Activated CD4-positive, alpha-beta memory T cell treated with anti-CD3 and anti-CD28 coated beads for 36 hours (primary cell): ENCODE results near the gene EIF3B. TPM values are rescaled to one million over a fixed set of nuclear protein-coding genes. Genes with fewer than 3 reads are reported as not detected.
"Not testable (repeated sequence)": the region's sequence is repeated elsewhere in the genome, so short reads cannot be mapped to it uniquely, and the experiment has no call there.

Experiments used
- CTCF ChIA-PET: fragments of 350-600 bp; sonication (Branson Sonifier 250); formaldehyde crosslinking; loops from one replicate; lab custom pipeline; 2021; ENCODE audit warnings: antibody characterized with exemption, inconsistent platforms; lab: Charles Lee
- POLR2A ChIA-PET: fragments of 350-600 bp; sonication (Branson Sonifier 250); formaldehyde crosslinking; loops from one replicate; lab custom pipeline; 2021; ENCODE audit warnings: antibody characterized with exemption; lab: Charles Lee
- DNase-seq: peaks from one replicate; pipeline ENCODE4 v3.0.0-alpha.2; 2020
- H3K27ac Mint-ChIP-seq: one replicate; pipeline ENCODE4 v1.8.0; 2021; ENCODE audit warnings: mixed read lengths
- H3K27me3 Mint-ChIP-seq: one replicate; pipeline ENCODE4 v1.8.0; 2021; ENCODE audit warnings: mixed read lengths
- H3K36me3 Mint-ChIP-seq: one replicate; pipeline ENCODE4 v1.8.0; 2021; ENCODE audit warnings: mixed read lengths
- H3K4me1 Mint-ChIP-seq: one replicate; pipeline ENCODE4 v1.8.0; 2021; ENCODE audit warnings: low read depth, mixed read lengths
- H3K4me3 Mint-ChIP-seq: one replicate; pipeline ENCODE4 v1.8.0; 2021; ENCODE audit warnings: mild to moderate bottlenecking, mixed read lengths
- H3K9me3 Mint-ChIP-seq: one replicate; pipeline ENCODE4 v1.8.0; 2021; ENCODE audit warnings: mixed read lengths
- intact Hi-C: fragments of 100-400 bp; cut with micrococcal nuclease; formaldehyde crosslinking; loops from one replicate; pipeline ENCODE4 v1.15.1; 2023
- total RNA-seq, 2 experiments: library from RNA; stranded (reverse); gene quantifications; one replicate each; pipeline ENCODE4 v1.2.3, GENCODE V29; 2021

Gene EIF3B
- total RNA-seq, 2 experiments from 2014 or later, result 179 to 182 TPM

DNA sequence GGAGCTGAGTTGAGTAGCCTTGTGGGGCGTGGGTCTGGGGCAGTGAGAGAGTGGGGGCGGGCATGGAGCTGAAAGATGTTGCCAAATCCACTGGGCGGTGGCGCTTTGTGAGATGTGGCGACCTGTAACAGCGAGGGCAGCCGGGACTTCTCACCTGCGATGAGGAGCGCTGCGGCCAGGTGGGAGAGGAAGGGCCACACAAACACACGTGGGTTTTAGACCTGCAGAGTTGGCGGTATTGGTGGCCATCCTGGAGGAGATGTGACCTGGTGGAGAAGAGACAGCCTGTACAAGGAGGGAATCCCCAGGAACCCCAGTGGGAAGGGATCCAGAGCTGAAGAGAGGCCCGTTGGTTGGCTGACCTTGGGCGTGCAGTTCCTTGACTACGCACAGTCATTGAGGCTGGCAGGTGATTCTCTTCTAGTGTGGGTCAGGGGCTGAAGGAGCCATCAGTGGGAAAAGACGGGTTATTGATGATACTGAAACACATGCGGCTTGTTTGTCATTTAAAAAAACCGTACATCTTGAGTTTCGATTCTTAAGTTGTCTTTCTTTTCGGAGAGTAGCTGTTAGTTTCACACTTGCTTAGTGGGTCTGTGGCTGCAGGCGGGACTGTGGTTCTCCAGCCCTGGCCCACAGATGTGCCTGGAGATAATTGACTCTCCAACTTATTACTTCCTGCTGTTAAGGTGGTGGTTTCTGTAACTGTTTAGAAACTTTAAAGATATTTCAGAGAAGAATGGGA, 51.1 kb downstream of the EIF3B start:
- intact Hi-C loops, result loop anchor here (1.0 to 5.0 kb wide), 3 partner anchors 9 to 53 kb away; partner anchors contain the start of gene EIF3B
- peak; percentile 89 for DNase-seq
- ChIA-PET CTCF (interaction anchor here (0.9 to 5.4 kb wide), 6 partner anchors 14 to 248 kb away, joined by 3 to 46 read pairs (median 3); no protein-coding TSS in a partner anchor), POLR2A (interaction anchor here (1.2 to 1.8 kb wide), 3 partner anchors 13 to 351 kb away, joined by 3 to 9 read pairs (median 4); partner anchors contain the start of genes MRM2 and NUDT1)
- no peaks in the 10 kb centered on the region for H3K27me3 Mint-ChIP-seq
- H3K27ac Mint-ChIP-seq, result peak overlapping the region; percentile 84
- H3K9me3 Mint-ChIP-seq, result no peaks in the 10 kb centered on the region
- peak overlapping the region; percentile 73 for H3K4me3 Mint-ChIP-seq
- peaks cover 4% of the 10 kb centered on the region for H3K36me3 Mint-ChIP-seq
- peaks cover 60% of the 10 kb centered on the region for H3K4me1 Mint-ChIP-seq

DNA sequence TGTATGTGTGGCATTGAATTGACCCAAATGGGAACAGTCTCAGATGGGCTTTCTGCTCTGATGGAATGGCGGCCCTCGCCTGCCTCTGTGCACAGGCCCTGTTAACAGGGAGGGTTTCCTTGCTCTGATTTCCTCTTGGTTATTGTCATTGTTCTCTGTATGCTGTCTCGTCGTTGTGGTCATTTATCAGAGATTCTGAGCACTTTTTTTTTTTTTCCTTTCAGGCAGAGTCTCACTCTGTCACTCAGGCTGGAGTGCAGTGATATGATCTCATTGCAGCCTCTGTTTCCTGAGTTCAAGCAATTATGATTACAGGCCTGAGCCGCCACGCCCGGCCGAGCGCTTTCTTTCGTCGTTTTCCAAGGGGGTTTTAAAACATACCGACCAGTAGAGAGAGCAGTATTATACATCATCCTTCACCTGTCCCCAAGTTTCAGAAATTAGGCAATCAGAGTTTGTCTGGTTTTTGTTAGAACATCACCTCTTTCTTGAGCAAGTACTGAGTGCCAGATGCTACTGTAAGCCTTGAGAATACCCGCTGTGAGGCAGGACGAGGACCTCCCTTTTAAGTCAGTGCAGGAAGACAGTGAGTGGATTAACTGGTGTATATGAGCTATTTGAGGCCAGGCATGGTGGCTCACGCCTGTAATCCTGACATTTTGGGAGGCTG, 55.3 kb downstream of the EIF3B start:
- DNase-seq, result peak; percentile 51
- H3K4me3 Mint-ChIP-seq, result peak overlapping the region; percentile 40
- no peaks in the 10 kb centered on the region for H3K9me3 Mint-ChIP-seq
- no peaks in the 10 kb centered on the region for H3K27me3 Mint-ChIP-seq
- peaks cover 4% of the 10 kb centered on the region for H3K36me3 Mint-ChIP-seq
- H3K4me1 Mint-ChIP-seq, result peaks cover 74% of the 10 kb centered on the region
- intact Hi-C loops, result loop anchor here (5.0 kb wide), 1 partner anchor 58 kb away; the partner anchor contains the start of gene EIF3B
- H3K27ac Mint-ChIP-seq, result peak overlapping the region; percentile 77
- ChIA-PET CTCF (interaction anchor here (0.6 to 1.4 kb wide), 2 partner anchors 22 to 392 kb away, joined by 4 read pairs; no protein-coding TSS in a partner anchor), POLR2A (no interaction called here)

DNA sequence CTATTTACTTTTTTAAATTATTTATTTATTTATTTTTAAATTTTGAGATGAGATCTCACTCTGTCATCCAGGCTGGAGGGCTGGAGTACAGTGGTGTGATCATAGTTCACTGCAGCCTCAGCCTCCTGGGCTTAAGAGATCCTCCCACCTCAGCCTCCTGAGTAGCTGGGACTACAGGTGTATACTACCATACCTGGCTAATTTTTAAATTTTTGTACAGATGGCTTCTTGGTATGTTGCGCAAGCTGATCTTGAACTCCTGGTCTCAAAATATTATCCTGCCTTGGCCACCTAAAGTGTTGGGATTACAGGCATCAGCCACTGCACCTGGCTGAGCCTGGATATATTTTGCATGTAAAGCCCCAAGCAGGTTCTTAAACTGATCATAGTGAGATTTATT, 56.4 kb downstream of the EIF3B start:
- ChIA-PET CTCF (interaction anchor here (0.6 to 1.4 kb wide), 3 partner anchors 20 to 140 kb away, joined by 3 to 4 read pairs (median 3); no protein-coding TSS in a partner anchor), POLR2A (no interaction called here)
- Mint-ChIP-seq H3K4me3 (no peak overlapping the region), H3K27me3 (no peaks in the 10 kb centered on the region), H3K27ac (no peak overlapping the region), H3K9me3 (no peaks in the 10 kb centered on the region), H3K36me3 (peaks cover 4% of the 10 kb centered on the region), H3K4me1 (peaks cover 64% of the 10 kb centered on the region)
- DNase-seq, result no peak
- intact Hi-C loops, result no loop called here

DNA sequence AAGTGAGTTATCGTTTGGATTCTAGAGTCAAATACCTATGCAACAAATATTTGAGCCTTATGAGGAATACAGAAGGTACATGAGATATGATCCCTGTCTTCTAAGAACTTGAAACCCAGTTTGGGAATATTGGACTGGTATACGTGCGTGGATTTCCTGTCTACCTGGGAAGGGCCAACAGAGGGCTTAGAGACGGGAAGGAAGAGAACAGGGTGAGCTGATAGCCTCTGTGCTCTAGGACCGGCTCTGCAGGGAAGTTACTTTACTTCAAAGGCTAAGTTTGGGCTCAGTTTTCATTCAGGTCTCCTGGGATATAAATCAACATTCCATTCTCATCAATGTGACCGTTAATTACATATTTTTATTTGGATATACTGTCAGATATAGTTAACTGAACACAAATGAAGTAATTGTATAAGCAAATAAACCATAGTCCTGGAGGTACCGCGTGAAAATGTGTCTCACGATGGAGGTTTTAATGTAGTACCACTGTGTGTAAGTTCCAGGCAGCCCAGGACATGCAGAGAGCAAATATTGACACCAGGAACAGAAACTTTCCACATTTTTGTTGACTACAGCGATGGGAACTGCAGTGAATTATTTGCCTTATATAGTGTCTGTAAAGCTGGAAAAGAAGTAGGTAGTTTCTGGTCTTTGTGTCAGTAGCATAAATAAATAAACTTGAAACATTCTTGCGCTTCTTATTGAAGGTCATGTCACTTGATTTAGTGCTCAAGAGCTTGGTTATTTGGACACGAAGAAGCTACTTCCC, 57.4 kb downstream of the EIF3B start:
- POLR2A ChIA-PET, result interaction anchor here (0.7 kb wide), 1 partner anchor 96 kb away, joined by 3 read pairs; no protein-coding TSS in a partner anchor

DNA sequence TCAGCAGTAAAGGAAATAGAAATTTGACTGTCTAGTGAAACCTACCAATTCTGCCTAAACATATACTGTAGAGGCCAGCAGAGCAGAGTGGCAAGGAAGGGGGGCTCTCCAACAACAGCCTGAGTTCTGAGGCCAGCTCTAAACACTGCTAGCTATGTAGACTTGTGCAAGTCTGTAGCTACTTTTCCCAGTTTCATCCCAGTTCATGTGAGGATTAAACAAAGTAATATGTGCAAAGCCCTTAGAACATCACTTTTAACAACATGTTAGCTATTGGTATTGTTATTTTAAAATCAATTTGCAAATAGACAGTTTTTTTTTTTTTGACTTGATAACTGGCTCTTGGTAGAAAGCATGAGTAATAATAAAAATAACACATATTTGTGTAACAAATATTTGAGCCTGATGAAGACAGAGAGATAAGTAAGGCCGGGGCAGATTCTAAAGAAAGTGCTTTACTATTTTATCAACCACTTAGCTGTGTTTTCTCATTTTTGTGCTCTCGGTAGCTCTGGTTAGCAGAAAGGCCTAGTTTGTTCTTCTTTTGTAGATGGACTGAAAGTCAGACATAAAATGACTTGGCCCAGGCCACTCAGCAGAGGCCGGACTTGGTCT, 58.1 kb downstream of the EIF3B start:
- H3K27ac Mint-ChIP-seq, result no peak overlapping the region
- DNase-seq, result no peak
- H3K4me3 Mint-ChIP-seq, result no peak overlapping the region
- H3K36me3 Mint-ChIP-seq, result no peaks in the 10 kb centered on the region
- intact Hi-C loops, result no loop called here
- H3K4me1 Mint-ChIP-seq, result peaks cover 65% of the 10 kb centered on the region
- no peaks in the 10 kb centered on the region for H3K9me3 Mint-ChIP-seq
- CTCF ChIA-PET, result interaction anchor here (0.9 to 1.6 kb wide), 6 partner anchors 9 to 297 kb away, joined by 3 to 6 read pairs (median 4); no protein-coding TSS in a partner anchor
- no peaks in the 10 kb centered on the region for H3K27me3 Mint-ChIP-seq
- POLR2A ChIA-PET, result interaction anchor here (0.7 kb wide), 1 partner anchor 95 kb away, joined by 3 read pairs; no protein-coding TSS in a partner anchor

More for the DNA sequence above, 57.4 kb downstream of the EIF3B start:
- no peak overlapping the region for H3K4me3 Mint-ChIP-seq
- CTCF ChIA-PET, result interaction anchor here (0.9 to 1.1 kb wide), 4 partner anchors 20 to 64 kb away, joined by 3 to 6 read pairs (median 4); no protein-coding TSS in a partner anchor
- no peaks in the 10 kb centered on the region for H3K27me3 Mint-ChIP-seq
- intact Hi-C loops, result no loop called here
- no peak overlapping the region for H3K27ac Mint-ChIP-seq
- peaks cover under 1% of the 10 kb centered on the region for H3K36me3 Mint-ChIP-seq
- DNase-seq, result no peak
- H3K9me3 Mint-ChIP-seq, result no peaks in the 10 kb centered on the region
- H3K4me1 Mint-ChIP-seq, result peaks cover 64% of the 10 kb centered on the region

DNA sequence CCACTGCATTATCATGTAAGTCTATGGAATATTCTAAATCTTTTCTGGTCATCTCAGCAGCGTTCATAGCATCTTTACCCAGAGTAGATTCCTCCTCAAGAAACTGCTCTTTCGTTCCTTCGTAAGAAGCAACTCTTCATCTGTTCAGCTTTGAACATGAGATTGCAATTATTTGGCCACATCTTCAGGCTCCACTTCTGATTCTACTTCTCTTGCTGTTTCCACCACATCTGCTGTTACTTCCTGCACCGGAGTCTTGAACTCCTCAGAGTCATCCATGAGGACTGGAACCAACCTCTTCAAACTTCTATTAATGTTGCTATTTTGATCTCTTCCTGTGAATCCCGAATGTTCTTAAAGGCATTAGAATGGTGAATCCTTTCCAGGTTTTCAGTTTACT, 61.4 kb downstream of the EIF3B start:
- intact Hi-C loops, result no loop called here
- Mint-ChIP-seq H3K27me3 (no peaks in the 10 kb centered on the region), H3K27ac (no peak overlapping the region), H3K4me3 (no peak overlapping the region), H3K4me1 (peaks cover 52% of the 10 kb centered on the region), H3K9me3 (no peaks in the 10 kb centered on the region), H3K36me3 (no peaks in the 10 kb centered on the region)
- POLR2A ChIA-PET, result interaction anchor here (0.6 kb wide), 1 partner anchor 580 kb away, joined by 3 read pairs; no protein-coding TSS in a partner anchor
- no peak for DNase-seq
- CTCF ChIA-PET, result interaction anchor here (0.6 kb wide), 1 partner anchor 15 kb away, joined by 3 read pairs; no protein-coding TSS in a partner anchor

DNA sequence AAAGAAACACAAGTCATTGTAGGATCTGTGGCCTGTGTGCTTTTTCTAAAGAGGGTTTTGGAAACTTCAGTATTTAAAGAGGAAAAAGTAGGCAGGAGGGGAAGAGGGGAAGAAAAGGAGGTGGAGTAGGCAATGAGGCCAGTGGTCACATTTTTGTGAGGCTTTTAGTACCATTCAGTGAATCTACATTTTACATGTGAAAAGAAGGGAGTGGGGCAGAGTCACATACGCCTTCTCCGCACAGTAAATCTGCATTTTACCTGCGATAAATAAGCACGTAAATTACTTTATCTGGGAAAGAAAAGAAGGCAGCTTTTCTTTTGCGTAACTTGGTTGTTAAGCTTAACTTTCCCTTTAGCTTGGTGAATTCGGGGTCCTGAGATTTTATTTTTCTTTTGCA, 62.0 kb downstream of the EIF3B start:
- no peak overlapping the region for H3K27ac Mint-ChIP-seq
- peaks cover 52% of the 10 kb centered on the region for H3K4me1 Mint-ChIP-seq
- ChIA-PET CTCF (no interaction called here), POLR2A (no interaction called here)
- H3K27me3 Mint-ChIP-seq, result no peaks in the 10 kb centered on the region
- DNase-seq, result no peak
- no peaks in the 10 kb centered on the region for H3K36me3 Mint-ChIP-seq
- H3K4me3 Mint-ChIP-seq, result no peak overlapping the region
- no peaks in the 10 kb centered on the region for H3K9me3 Mint-ChIP-seq
- intact Hi-C loops, result no loop called here

DNA sequence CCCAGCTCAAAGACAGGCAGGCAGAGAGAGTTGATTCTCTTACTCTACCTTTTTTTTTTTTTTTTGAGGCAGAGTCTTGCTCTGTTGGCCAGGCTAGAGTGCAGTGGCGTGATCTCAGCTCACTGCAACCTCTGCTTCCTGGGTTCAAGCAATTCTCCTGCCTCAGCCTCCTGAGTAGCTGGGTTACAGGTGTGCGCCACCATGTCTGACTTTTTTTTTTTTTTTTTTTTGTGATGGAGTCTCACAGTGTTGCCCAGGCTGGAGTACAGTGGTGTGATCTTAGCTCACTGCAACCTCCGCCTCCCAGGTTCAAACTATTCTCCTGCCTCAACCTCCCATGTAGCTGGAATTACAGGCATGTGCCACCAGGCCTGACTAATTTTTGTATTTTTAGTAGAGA, 62.6 kb downstream of the EIF3B start:
- H3K27ac Mint-ChIP-seq, DNase-seq, intact Hi-C loops, CTCF ChIA-PET, H3K4me3 Mint-ChIP-seq, H3K9me3 Mint-ChIP-seq, H3K27me3 Mint-ChIP-seq, H3K36me3 Mint-ChIP-seq: not testable (repeated sequence)
- H3K4me1 Mint-ChIP-seq, result peaks cover 48% of the 10 kb centered on the region
- POLR2A ChIA-PET, result interaction anchor here (2.3 kb wide), 1 partner anchor 11 kb away, joined by 9 read pairs; no protein-coding TSS in a partner anchor

DNA sequence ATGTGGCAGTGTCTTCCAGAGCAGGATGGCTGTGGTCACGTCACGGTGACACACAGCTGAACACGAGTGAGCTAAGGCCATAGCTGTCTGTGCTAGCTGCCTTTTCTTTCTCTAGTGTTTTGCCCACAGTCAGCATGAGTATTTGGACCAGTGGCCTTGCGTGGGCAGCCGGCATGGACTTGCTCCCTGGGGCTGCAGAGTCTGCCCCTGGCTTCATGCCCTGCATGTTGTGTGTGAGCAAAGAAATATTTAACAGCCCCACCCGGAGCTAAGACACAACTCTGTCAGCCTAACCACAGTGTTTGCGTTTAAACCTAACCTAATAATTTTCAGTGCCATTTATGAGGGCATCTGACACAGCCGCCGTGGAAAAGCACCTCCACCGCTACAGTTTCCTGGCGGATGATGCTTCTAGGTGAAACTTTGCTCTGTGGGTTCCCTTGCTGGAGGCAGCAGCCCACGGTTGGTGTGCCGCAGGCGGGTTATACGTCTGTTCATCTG, 63.4 kb downstream of the EIF3B start:
- Mint-ChIP-seq H3K9me3 (no peaks in the 10 kb centered on the region), H3K4me1 (peaks cover 40% of the 10 kb centered on the region), H3K27me3 (no peaks in the 10 kb centered on the region), H3K36me3 (no peaks in the 10 kb centered on the region), H3K4me3 (no peak overlapping the region), H3K27ac (peak overlapping the region; percentile 18)
- peak; percentile 72 for DNase-seq
- intact Hi-C loops, result no loop called here
- ChIA-PET CTCF (interaction anchor here (0.8 to 1.1 kb wide), 2 partner anchors 9 to 33 kb away, joined by 3 read pairs; no protein-coding TSS in a partner anchor), POLR2A (interaction anchor here (2.3 kb wide), 1 partner anchor 11 kb away, joined by 9 read pairs; no protein-coding TSS in a partner anchor)

DNA sequence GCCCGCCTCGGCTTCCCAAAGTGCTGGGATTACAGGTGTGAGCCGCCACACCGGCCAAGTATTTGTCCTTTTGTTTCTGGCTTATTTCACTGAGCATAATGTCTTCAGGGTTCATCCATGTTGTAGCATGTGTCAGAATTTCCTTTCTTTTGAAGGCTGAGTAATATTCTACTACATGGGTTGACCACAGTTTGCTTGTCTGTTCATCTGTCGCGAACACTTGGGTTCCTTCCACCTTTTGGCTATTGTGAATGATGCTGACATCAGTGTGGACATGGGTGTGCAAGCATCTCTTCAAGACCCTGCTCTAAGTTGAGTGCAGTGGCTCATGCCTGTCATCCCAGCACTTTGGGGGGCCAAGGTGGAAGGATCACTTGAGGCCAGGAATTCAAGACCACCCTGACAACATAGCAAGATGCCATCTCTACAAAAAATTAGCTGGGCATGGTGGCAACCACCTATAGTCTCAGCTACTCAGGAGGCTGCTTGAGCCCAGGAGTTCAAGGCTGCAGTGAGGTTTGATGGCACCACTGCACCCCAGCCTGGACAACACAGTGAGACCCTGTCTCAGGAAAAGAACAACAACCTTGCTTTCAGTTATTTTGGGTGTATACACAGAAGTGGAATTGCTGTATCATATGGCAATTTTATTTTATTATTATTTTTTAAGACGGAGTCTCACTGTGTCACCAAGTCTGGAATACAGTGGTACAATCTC, 65.7 kb downstream of the EIF3B start:
- intact Hi-C loops, result no loop called here
- H3K27me3 Mint-ChIP-seq, result no peaks in the 10 kb centered on the region
- no peaks in the 10 kb centered on the region for H3K36me3 Mint-ChIP-seq
- CTCF ChIA-PET, result interaction anchor here (0.8 to 1.9 kb wide), 3 partner anchors 11 to 16 kb away, joined by 3 to 5 read pairs (median 3); no protein-coding TSS in a partner anchor
- H3K27ac Mint-ChIP-seq, result no peak overlapping the region
- H3K4me1 Mint-ChIP-seq, result peaks cover 29% of the 10 kb centered on the region
- POLR2A ChIA-PET, result interaction anchor here (0.6 kb wide), 1 partner anchor 73 kb away, joined by 3 read pairs; no protein-coding TSS in a partner anchor
- H3K4me3 Mint-ChIP-seq, result no peak overlapping the region
- peak; percentile 28 for DNase-seq
- no peaks in the 10 kb centered on the region for H3K9me3 Mint-ChIP-seq
